Activated CD8-positive, alpha-beta memory T cell treated with anti-CD3 and anti-CD28 coated beads for 4 hours (primary cell): ENCODE measurements around the gene SLC22A31.

Source experiments
- DNase-seq, 2 donors: peaks; one replicate each; pipeline ENCODE4 v3.0.0-alpha.2; 2020; ENCODE audit warnings: low read depth in 2 of 2

The SLC22A31 gene

DNA sequence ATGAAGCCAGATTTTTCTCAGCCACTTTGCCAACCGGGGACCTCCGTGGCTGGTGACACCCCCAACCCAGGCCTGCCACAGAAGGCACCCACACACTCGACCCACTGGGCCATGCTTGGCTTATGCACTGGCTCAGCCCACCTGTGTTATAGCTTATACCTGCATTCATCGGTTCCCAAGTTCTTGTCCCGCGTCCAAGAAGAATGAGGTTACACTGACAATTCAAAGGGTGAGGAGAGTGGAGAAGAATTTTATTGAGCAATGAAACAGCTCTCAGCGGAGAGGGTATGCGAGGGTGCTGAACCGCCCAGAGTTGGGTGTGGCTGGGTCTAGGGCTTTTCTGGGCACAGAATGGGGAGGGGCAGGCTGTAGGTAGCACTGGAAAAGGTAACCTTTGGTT lies 51.0 kb downstream of the SLC22A31 start:
- DNase-seq: no peak

DNA sequence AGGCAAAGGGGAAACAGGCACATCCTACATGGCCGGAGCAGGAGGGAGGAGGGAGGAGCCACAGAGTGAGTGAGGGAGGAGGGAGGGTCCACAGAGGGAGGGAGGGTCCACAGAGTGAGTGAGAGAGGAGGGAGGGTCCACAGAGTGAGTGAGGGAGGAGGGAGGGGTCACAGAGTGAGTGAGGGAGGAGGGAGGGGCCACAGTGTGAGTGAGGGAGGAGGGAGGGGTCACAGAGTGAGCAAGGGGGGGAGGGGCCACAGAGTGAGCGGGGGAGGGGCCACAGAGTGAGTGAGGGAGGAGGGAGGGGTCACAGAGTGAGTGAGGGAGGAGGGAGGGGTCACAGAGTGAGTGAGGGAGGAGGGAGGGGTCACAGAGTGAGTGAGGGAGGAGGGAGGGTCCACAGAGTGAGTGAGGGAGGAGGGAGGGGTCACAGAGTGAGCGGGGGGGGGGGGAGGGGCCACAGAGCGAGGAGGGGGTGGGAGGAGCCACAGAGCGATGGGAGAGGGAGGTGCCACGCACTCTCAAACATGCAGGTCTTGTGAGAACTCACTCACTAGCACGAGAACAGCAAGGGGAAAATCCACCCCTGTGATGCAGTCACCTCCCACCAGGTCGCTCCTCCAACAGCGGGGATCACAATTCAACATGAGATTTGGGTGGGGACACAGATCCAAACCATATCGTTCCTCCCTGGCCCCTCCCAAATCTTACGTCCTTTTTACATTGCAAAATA lies 53.1 kb downstream of the SLC22A31 start:
- DNase-seq: no peak

DNA sequence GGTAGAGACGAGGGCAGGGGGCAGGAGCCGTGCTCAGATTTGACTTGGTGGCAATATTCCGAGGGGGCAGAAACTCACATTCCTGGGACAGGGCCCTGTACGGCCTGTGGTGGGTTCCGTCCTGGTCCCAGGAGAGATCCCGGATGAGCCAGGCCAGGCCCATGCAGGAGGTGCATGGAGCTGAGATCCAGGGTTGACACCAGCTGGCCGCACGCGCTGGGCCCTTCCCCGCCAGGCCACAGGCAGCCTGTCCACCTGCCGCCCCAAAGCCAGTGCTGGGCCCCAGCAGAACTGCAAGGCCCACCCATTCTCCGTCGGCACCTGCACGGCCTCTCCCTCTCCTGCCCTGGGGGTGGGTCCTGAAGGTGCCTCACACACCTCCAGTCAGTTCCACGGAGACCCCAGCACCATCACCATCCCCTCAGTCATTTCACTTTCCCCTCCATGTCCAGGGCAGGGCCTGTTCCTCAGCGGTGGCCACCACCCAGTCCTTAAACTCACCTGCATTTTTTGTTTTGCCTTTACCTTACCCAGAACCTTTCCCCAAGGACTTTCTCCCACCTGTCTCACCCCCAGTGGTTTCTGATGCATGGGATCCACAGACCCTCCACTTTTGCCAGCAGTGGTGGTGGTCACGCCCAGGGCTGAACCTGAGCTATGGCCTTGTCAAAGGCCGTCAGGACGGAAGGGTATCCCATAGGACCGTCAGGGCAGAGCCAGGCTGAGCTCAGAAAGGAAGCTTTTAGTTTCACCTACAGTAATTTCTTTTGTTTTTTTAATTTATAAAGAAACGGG lies 53.9 kb downstream of the SLC22A31 start:
- DNase-seq: no peak
